ENCODE results near the gene ECPAS. TPM values are rescaled to one million over a fixed set of nuclear protein-coding genes. Genes with fewer than 3 reads are reported as not detected.
"Not testable (repeated sequence)": the region's sequence is repeated elsewhere in the genome, so short reads cannot be mapped to it uniquely, and the experiment has no call there.

Gene ECPAS, protein sequence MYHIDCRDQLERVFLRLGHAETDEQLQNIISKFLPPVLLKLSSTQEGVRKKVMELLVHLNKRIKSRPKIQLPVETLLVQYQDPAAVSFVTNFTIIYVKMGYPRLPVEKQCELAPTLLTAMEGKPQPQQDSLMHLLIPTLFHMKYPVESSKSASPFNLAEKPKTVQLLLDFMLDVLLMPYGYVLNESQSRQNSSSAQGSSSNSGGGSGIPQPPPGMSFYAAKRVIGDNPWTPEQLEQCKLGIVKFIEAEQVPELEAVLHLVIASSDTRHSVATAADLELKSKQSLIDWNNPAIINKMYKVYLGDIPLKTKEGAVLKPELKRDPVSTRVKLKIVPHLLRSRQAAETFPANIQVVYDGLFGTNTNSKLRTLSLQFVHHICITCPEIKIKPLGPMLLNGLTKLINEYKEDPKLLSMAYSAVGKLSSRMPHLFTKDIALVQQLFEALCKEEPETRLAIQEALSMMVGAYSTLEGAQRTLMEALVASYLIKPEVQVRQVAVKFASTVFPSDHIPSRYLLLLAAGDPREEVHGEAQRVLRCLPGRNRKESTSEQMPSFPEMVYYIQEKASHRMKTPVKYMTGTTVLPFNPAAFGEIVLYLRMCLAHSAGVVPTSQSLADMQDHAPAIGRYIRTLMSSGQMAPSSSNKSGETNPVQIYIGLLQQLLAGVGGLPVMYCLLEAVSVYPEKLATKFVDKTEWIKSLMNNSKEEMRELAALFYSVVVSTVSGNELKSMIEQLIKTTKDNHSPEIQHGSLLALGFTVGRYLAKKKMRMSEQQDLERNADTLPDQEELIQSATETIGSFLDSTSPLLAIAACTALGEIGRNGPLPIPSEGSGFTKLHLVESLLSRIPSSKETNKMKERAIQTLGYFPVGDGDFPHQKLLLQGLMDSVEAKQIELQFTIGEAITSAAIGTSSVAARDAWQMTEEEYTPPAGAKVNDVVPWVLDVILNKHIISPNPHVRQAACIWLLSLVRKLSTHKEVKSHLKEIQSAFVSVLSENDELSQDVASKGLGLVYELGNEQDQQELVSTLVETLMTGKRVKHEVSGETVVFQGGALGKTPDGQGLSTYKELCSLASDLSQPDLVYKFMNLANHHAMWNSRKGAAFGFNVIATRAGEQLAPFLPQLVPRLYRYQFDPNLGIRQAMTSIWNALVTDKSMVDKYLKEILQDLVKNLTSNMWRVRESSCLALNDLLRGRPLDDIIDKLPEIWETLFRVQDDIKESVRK (N-terminal part only)
- 51.5 TPM for polyA plus RNA-seq (2013, experiment 1 of 2; ENCODE audit: insufficient read length)
- 56.5 TPM for polyA plus RNA-seq (2013, experiment 2 of 2; ENCODE audit: insufficient read length)

DNA sequence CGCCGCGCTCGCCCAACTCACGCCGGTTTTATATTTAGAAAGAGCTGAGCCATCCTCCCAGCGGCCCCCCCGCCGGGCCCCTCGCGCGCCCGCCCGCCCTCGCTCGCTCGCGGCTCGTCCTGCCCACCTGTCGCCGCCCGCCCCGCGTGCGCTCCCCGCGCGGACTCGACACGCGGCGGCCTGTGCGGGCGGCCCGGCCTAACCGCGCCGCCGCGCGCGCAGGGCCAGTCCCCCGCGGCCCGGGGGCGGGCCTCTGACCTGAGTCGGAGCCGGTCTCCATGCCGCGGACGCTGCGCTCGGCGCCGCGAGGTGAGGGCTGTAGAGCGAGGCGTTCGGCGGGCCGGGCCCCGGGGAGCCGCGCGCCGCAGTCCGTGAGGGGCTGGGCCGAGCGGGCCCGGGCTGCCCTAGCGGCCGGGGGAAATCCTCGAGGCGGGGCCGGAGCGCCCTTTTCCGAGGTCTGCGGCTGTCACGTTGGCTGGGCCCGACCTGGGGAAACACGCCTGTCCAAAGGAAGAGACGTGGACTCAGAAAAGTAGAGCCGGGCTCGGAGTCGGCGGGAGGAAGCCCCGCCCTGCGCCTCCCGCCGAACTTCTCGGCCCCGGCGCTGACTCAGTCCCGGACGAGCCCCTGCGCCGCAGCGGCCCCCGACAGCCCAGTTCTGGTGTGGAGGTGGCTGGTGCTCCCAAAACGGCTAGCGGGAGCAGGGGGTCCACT, at the start of gene ECPAS:
TSS of gene ECPAS (minus strand) at position 526 of the 714 bp plus-strand sequence. CDS start 11,465 bp downstream, outside the sequence.
- DNase-seq: peak; percentile 83

DNA sequence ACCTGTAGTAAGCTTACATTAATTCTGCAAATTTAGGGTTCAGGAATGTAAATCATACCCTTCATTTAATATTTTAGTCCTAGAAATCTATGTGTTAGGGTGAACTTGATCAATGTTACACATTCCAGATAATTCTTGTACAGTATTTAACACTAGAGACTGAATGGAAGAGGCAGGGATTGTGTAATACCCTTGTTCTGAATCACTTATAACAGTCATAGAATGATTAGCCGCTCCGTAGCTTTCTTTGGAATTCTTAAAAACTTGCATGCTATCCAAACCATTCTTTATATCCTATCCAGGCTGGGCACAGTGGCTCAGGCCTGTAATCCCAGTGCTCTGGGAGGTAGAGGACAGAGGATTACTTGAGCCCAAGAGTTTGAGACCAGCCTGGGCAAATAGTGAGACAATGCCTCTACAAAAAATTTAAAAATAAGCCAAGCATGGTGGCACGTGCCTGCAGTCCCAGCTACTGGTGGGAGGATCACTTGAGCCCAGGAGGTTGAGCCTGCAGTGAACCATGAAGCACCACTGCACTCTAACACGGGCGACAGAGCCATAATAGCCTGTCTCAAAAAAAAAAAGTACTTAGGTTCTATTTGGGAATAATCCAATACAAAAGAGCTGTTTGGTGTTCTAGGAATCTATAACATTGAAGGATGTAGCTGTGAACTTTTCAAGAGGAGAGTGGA, 49.1 kb upstream of the ECPAS start:
- DNase-seq: no peak

DNA sequence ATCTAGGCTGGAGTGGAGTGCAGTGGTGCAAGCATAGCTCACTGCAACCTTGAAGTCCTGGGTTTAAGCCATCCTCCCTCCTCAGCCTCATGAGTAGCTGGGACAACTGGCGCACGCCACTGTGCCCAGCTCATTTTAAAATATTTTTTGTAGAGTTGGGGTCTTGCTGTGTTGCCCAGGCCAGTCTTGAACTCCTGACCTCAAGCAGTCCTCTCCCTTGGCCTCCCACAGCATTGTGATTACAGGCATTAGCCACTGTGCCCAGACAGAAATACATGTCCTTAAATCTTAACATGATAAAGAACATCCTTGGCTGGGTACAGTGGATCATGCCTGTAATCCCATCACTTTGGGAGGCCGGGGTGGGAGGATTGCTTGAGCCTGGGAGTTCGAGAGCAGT, 47.5 kb upstream of the ECPAS start:
- DNase-seq: no peak

DNA sequence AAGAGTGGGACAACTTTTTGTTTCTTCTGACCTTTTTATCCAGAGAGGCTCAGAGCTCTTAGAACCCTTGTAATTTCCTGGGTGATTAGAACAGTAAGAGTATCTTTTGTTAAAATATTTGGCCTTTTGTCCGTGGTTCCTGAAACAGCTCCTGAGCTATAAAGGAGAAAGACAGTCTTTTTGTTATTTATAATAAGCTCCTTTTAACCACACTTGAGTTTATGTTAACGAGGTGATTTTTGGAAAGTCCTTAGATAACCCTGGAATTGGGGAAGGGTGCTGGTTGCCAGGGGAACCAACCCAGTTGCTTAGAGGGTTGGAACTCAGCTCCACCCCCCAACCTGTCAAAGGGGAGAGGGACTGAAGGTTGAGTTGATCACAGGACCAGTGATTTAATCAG, 45.6 kb upstream of the ECPAS start:
- no peak for DNase-seq

DNA sequence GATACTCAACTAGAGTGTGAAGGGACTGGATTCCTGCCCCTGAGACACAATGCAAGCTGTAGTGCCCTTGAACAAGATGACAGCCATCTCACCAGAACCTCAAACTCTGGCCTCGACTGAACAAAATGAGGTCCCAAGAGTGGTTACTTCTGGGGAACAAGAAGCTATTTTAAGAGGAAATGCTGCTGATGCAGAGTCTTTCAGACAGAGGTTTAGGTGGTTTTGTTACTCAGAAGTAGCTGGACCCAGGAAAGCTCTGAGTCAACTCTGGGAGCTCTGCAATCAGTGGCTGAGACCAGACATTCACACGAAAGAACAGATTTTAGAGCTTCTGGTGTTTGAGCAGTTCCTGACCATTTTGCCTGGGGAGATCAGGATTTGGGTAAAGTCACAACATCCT, 43.2 kb upstream of the ECPAS start:
- no peak for DNase-seq

DNA sequence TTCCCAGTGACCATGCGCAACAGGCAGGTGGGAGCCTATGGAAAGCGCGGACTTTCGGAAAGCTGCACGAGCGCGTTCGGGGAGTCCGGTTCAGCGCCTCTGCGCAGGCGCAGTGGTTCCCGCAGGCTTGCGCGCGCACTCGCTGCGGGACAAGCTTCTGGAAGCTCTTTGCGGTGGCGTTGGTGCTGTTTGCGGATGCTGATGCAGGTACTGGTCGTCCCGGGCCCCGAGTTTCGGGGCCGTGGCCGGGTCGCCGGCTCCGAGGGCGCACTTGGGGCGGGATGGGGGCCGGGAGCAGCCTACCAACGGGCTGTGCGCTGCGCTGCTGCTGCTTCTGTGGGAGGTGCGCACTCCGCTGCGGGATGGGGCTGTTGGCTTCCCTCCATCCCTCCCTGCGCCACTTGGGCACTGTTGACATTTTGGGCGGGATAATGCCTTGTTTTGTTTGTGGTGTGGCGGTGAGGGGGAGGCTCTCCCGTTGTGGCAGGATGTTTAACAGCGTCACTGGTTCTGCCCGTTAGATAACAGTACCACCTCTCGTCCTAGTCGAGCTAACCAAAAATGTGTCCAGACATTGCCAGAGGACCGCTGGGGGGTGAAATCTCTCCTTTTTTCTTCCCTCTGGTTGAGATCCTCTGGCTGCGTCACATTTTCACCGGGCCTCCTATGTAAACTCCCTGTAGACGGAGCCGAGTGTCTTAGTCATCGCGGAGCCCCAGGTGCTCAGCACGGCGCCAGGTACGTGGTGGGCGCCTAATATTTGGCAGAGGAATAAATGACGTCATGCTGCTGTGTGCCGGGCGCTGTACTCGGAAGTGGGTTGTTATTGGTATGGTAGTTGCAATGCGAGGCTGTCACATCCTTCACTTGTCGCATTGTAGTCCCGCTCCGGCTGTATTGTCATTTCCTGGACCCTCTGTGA, 41.1 kb upstream of the ECPAS start, which contains the start of gene ZNF483:
TSS of gene ZNF483 (plus strand) at position 124 of the 922 bp plus-strand sequence. CDS start 2,217 bp downstream, outside the sequence.
- DNase-seq: peak; percentile 61

DNA sequence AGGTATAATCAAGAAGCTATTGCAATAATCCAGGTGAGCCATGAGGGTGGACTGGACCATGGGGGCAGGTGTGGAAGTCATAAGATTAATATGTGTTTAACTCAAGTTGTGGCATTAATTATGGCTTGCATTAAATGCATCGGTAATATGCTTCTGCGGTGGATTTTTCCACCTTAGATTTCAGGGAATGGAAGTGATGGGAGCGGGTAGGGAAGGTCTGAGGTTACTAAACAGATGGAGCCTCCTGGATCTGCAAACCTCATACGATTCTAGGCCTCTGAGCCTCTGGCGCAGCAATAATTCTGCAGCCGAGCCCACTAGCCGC, 40.5 kb upstream of the ECPAS start:
- DNase-seq: no peak

DNA sequence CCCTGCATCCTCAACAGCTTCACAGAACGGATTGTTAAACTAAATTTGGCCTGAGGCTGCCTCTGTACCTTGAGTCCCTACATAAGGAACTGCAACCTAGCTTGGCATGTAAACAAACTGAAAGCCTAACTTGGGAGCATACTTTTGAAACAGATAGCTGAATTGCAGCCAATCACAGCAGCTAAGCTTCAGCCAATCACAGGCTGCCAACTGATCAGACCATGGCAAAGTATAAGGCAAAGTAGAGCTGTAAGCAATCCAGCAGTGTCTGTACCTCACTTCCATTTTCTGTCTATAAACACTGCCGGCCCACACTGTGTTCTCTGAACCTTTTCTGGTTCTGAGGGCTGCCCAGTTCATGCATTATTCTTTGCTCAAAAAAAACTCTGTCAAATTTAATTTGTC, 31.9 kb upstream of the ECPAS start:
- peak; percentile 14 for DNase-seq

DNA sequence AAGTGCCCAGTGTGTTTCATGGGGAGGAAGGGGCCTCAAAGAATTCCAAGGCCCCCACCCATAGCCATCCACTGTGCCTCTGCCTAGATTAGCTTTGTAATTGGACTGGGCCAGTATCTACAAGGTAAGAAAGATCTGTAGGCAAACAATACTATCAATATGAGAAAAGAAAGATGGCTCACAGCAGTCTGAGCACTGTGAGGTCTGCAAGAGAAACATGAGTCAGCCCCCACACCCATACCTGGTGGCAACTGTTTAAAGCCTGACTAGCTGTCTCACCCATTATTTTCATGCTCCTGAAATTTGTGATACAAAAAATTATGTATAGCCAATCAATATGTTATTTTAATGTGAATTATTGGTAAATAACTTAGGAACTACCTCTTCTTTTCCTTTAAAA, 30.8 kb upstream of the ECPAS start:
- DNase-seq: no peak

DNA sequence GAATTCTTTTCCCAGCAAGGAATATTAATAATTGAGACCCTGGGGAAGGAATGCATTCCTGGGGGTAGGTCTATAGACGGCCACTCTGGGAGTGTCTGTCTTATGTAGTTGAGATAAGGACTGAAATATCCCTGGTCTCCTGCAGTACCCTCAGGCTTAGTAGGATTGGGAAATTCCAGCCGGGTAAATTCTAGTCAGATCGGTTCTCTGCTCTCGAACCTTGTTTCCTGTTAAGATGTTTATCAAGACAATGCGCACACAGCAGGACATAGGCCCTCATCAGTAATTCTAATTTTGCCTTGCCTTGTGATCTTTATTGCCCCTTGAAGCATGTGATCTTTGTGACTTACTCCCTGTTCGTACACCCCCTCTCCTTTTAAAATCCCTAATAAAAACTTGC, 27.4 kb upstream of the ECPAS start:
- DNase-seq: not testable (repeated sequence)

DNA sequence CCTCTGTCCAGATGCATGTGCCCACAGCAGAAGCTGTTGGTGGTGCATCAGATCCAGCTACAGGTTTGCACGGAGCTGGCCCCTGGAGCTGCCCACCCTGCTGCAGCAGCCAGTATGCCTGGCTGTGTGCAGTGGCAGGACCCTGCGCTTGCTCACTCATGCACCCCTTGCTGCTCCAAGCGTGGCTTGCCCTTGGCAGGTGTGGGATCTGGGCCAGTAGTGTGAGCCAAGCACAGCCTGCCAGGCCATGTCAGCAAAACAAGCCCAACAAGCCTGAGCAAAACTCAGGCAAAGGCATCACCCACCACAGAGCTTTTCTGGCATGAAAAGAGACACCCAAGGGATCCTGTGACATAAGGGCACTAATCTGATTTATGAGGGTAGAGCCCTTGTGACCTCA, 18.3 kb upstream of the ECPAS start:
- no peak for DNase-seq

DNA sequence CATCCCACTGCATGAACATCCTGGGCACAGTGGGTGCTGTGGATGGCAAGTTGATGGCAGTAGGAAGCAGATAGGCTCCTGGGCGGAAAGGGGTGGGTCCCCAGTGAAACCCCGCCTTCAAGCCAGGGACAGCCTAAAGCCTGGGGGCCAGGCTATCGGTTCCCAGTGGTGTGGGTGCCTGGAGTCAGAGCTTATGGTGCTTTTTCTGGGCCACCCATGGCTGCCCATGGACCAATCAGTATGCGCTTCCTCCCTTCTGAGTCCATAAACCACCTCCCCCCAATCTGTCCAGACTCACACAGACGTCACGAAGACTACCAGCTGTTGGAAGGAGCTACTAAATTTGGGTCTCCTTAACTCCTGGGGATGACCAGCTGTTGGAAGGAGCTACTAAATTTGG, 17.5 kb upstream of the ECPAS start:
- no peak for DNase-seq

DNA sequence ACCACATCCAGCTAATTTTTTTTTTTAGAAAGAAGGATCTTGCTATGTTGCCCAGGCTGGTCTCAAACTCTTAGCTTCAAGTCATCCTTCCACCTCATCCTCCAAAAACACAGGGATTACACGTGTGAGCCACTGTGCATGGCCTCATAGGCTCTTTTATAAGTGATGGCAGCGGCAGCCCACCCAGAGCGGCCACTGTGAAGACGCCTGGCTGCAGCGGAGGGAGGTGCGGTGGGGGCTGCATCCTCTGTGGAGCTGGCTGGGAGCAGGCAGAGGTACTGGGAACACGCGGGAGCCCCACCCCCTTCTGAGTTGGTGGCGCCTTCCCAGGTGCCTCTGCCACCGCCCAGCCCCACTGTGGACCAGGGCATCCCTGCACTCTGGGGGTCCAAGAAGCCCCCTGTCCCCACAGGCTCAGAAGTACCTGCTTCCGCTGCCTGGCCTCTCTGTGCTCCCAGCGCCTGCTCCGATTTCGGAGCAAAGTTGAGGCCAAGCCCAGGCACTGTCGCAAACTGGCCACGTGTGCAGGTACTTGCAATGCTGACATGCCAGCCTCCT, 16.9 kb upstream of the ECPAS start:
- no peak for DNase-seq

DNA sequence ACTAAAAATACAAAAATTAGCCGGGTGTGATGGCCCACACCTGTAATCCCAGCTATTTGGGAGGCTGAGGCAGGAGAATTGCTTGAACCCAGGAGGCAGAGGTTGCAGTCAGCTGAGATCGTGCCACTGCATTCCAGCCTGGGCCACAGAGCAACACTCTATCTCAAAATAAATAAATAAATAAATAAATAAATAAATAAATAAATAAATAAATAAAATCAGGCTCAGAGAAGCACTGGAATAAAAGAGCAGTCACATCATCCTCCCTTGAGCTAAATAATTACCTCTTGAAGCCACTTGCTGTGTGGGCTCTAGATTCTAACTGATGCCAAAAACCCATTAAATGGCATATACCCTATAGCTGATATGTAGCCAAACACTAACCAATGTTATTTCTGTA, 13.0 kb upstream of the ECPAS start:
- DNase-seq: not testable (repeated sequence)

DNA sequence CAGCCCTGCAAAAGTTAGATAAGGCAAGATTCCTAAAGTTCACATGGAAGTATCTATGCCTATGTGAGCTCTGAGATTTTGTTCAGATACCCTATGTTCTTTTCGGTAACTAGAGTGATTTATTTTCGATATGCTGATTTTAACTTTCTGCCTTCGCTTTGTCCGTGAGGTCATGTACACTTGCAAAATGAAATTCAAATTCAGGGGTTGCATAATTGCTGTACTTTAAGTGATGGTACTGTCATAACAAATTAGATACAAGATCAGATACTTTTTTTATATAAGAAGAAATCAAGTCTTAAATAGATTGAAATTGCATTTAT, 350 bp upstream of the ECPAS start:
- DNase-seq: no peak

DNA sequence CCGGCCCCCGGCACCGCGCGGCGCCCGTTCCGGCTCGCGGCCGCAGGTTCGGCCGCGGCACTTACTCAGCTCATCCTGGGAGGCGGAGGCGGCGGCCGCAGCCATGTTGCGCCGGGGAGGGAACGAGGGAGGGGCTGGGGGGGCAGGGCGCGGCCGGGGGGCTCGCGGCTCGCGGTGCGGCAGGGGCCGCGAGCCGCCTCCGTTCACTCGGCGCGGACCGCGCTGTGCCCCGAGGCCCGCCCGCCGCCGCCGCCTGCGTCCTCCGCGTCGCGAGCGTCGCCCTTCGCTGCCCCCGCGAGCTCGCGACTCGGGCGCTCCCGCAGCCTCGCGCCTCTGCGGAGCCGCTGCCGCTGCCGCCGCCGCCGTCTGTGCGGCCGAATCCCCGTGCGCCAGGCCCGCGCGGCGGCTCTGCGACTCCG, 735 bp downstream of the ECPAS start:
- DNase-seq: peak; percentile 64

DNA sequence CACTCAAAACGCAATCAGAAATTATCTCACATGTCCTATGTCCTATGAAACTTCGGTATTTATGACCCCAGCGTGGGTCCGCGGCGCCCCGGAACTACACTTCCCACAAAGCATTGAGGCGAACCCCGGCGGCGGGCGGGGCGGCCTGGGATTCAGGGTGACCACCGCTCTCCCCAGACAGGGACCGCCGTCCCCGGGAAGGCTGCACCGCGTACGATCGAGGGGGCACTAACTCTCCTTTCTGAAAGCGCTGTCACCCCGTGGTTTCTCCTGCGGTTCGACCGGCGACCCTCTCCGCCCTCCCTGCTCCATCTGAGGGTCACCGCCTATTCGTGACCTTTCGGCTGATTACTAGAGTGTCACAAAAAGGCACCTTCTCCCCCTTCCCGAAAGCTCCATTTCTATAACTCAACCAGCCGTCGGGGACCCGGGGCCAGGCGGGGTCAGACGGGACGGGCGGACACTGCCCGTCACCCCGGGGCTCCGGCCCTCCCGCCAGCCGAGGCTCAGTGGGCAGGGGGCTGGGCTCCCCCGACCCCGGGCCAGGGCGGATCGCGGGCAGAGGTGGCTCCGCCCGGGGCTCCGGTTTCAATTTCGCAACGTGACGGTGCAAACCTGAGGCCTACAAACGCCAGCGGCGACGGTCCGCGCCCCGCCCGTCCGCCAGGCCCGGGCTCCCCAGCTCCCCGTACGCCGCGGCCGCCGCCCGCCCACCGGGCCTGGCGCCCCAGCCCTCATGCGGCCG, 1.3 kb downstream of the ECPAS start:
- DNase-seq: peak; percentile 61

DNA sequence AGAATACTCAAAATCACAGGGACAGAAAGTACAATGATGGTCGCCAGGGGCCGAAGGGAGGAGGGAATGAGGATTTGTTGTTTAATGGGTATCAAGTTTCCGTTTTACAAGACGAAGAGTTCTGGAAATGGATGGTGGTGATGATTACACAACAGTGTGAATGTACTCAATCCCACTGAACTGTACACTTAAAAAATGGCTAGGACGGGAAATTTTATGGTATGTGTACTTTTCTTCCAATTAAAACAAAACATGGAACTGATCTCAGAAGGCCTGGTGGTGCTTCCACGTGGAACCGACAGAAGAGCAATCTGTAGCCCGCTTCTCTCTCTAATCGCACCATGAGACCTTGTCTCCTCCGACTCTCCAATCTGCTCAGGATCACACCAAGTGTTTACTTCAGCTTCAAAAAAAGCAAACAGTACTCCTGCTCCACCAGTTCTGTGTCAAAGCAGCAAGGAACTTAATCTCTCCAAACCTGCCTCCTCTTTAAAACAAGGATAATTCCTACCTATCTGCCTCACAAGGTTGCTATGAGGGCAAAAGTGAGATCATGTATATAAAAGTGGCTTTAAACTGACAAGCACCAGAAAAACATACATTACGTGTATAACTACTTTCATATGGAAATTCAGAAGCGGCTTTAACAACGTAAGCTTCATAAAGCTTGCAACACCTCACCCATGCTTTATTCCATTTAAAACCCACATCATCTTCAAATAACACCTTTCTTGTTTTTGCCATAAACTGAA, 2.1 kb downstream of the ECPAS start:
- DNase-seq: peak; percentile 26

DNA sequence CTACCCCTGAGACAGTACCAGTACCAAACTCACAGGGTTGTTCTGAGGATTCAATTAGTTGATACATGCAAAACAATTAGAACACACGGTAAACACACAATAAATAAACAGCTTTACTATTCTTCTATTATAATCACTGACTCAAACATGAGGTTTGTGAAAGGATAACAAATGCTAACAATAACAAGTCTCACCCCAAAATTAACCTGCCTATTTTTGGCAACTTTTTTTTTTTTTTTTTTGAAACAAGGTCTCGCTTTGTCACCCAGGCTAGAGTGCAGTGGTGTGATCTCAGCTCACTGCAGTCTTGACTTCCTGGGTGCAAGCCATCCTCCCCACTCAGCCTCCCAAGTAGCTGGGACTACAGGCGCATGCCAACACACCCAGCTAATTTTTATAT, 6.5 kb downstream of the ECPAS start:
- DNase-seq: no peak

Data from fibroblast of skin of scalp (primary cell).